GM23248 (cell line): ENCODE data around the gene WWOX.

ENCODE experiments used
- EZH2 ChIP-seq: fragments of 200-600 bp; sonication (generic); IDR thresholded peaks from 2 replicates; pipeline ENCODE4 v1.6.1; 2018; ENCODE audit warnings: antibody characterized with exemption, mild to moderate bottlenecking; ENCODE audit not compliant: insufficient read depth, poor library complexity, severe bottlenecking
- EZH2phosphoT487 ChIP-seq: fragments of 200-600 bp; sonication (generic); IDR thresholded peaks from 2 replicates; pipeline ENCODE4 v1.6.1; 2018; ENCODE audit warnings: antibody characterized with exemption, moderate library complexity, mild to moderate bottlenecking, low read depth; ENCODE audit not compliant: insufficient read depth

DNA sequence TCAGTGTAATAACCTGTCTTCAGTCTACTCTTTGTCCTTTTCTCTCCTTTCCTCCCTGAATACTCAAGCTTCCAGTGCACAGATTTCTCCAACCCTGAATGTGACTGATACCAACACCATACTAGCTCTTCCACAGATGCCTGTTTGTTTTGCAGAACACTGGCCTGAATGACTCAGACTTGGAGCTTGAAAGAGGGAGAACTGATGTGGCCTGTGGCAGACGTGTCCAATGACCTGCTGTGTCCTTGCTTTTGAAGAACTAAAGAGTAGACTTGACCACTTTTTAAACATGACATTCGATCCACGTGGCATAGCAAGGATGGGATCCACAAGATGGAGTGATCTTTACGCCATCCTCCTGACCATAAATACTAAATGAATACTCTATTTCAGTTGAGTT is 361.0 kb downstream of the WWOX start:
- TF ChIP-seq EZH2 (no peak), EZH2phosphoT487 (no peak)
